HUES64 (cell line): ENCODE data around the gene MACROH2A1.

Experiments used
- H3K27ac ChIP-seq: 2 replicates; pipeline ENCODE4 v1.7.0; 2013; ENCODE audit warnings: low read depth, low read length, inconsistent platforms
- H3K27me3 ChIP-seq: 2 replicates; pipeline ENCODE4 v1.6.1; 2013; ENCODE audit warnings: mild to moderate bottlenecking, low read length; ENCODE audit not compliant: insufficient read depth
- H3K36me3 ChIP-seq: 2 replicates; pipeline ENCODE4 v1.6.1; 2013; ENCODE audit warnings: mild to moderate bottlenecking, low read length; ENCODE audit not compliant: insufficient read depth
- H3K4me1 ChIP-seq: 2 replicates; pipeline ENCODE4 v1.6.1; 2013; ENCODE audit warnings: mild to moderate bottlenecking, low read length, moderate library complexity; ENCODE audit not compliant: insufficient read depth
- H3K4me3 ChIP-seq: 2 replicates; pipeline ENCODE4 v1.5.1; 2013; ENCODE audit warnings: mild to moderate bottlenecking, low read length, moderate library complexity
- H3K9ac ChIP-seq: 2 replicates; pipeline ENCODE4 v1.6.1; 2013; ENCODE audit warnings: mild to moderate bottlenecking, low read depth, low read length
- H3K9me3 ChIP-seq: 2 replicates; pipeline ENCODE4 v1.6.1; 2013; ENCODE audit warnings: low read depth, low read length; ENCODE audit not compliant: insufficient read depth
- WGBS: fragments of 150-250, 120-280 bp; methylation state at CpG from one replicate; pipeline ENCODE4 v1.1.7; 2013; ENCODE audit warnings: missing lambda C conversion rate; 5-methylcytosine and 5-hydroxymethylcytosine counted together

The MACROH2A1 gene

DNA sequence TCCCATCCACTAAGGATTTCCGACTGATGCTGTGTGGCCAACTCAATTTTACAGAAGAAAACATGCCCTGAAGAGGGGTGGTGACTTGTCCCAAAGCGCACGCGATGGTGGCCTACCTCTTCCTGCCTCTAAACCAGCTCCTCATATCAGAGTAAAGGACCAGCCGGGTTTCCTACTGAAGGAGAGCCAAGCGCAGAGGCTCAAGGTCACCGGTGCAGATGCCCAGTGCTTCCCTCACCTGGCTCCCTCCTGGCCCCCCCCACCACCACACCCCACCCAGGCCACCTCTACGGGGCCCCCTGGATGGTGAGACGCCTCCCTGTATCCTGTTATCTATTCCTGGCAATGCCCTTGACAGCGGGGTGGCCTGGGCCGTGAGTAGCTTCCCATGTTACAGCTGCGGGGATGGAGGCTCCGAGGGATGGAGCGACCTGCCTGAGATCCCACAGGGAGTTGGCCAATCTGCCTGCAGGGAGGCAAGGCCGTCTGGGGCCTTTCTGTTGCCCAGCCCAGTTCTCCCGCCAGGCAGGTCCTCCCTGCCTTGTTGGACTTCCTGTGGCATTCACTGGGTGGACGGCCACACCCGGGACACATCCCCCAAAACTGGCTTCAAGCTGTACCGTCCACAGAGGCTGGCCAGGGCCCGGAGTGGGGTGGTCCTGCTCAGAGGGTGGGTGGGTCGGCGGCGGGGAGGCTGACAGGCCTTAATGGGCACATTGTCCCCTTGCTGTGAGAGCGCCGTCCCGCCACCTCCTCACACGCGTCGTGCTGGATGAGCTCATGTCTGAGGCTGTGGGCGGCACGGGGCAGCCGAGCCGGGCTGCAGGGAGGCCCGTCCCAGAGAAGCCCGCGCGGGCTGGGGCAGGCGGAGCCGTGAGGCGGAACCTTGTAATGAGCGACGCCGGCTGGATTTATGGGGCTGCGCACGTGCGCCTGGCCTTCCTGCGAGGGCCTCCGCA lies 72.5 kb downstream of the MACROH2A1 start:
- Histone ChIP-seq H3K27me3 (peaks cover 3% of the 10 kb centered on the region; the same call in 1 of the 2 replicates), H3K9me3 (no peaks in the 10 kb centered on the region), H3K36me3 (peaks cover under 1% of the 10 kb centered on the region; the same call in 1 of the 2 replicates), H3K9ac (no peak overlapping the region), H3K27ac (no peak overlapping the region), H3K4me3 (no peak overlapping the region), H3K4me1 (no peaks in the 10 kb centered on the region)
- WGBS, result 91% methylated on average over 48 of the region's 48 CpGs

DNA sequence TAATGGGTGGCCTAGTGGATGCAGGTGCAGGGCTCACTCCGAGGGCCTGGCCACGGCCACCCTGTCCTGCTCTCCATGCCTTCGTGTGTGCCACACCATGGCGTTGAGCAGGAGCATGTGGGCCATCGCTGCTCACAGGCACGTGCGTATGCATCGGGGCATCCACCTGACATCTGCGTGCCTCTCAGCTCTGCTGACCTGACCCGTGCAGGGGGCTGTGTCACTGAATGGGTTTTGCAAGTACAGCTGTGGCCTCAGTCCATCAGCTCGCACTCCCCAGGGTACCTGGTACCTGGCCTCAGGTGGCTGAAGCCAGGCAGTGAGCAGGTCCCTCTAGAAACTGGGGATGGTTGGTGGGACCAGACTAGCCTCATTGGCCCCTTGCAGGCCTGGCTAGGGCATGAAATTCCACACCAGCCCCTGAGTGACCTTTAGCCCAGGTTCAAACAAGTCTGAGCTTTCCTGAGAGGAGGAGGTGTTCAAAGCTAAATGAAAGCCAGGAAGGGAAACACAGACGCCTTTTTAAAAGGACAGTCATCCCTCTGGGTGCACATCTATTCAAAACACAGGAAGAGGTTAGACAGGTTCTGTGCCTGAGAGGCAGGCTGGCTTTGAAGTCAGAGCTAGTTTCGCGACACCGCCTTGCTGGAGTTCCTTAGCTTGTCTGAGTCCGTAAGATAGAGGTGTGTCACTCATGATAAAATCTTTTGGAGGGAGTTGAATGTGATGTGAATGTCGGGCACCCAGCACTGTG lies 74.0 kb downstream of the MACROH2A1 start:
- H3K4me1 ChIP-seq, result no peaks in the 10 kb centered on the region
- H3K36me3 ChIP-seq, result no peaks in the 10 kb centered on the region
- no peaks in the 10 kb centered on the region for H3K9me3 ChIP-seq
- no peak overlapping the region for H3K9ac ChIP-seq
- H3K27ac ChIP-seq, result no peak overlapping the region
- H3K27me3 ChIP-seq, result peaks cover 3% of the 10 kb centered on the region; the same call in 1 of the 2 replicates
- 94% methylated on average over 17 of the region's 17 CpGs for WGBS
- no peak overlapping the region for H3K4me3 ChIP-seq

DNA sequence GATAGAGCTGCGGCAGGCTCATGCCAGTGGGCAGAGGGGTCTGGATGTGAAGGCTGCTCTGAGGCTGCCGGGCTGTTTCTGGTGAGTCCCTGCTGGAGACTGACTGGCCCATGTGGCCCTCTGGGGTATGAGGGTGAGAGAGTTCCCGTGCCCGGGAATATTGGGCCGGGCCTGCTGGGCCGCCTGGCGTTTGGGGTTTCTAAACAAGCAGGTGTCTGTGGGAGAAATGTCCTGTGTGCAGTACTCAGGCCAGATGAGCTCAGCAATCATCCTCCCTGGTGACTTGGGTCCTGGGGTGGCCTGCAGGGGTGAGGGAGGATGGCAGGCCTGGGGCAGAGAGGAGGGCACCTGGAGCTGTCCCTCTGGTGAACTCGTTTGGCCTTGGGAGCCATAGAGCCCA lies 74.9 kb downstream of the MACROH2A1 start:
- H3K27ac ChIP-seq, result no peak overlapping the region
- no peaks in the 10 kb centered on the region for H3K4me1 ChIP-seq
- peaks cover 3% of the 10 kb centered on the region; the same call in 1 of the 2 replicates for H3K27me3 ChIP-seq
- 93% methylated on average over 8 of the region's 8 CpGs for WGBS
- no peaks in the 10 kb centered on the region for H3K9me3 ChIP-seq
- no peak overlapping the region for H3K9ac ChIP-seq
- no peaks in the 10 kb centered on the region for H3K36me3 ChIP-seq
- H3K4me3 ChIP-seq, result no peak overlapping the region

DNA sequence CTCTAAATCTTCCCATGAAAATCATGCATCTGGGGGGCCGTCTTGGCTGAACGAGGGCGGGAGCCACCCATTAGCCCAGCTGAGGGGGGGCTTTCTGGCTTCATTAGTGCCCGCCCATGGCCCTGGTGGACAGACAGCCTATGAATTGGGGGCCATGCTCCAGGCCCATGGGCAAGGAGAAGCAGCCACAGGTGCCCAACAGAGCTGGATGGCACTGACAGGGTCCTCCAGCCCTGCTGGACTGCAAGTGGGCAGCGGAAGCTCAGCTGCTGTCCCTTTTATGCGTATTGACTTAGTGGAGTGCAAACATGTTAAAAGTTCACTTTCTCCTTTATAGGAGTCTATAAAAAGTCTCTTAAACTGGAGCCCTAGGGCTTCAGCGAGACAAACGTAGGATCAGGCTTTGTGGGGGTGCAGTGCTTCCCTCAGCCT lies 75.3 kb downstream of the MACROH2A1 start:
- WGBS, result 91% methylated on average over 8 of the region's 8 CpGs
- H3K27ac ChIP-seq, result no peak overlapping the region
- peaks cover 3% of the 10 kb centered on the region; the same call in 1 of the 2 replicates for H3K27me3 ChIP-seq
- no peaks in the 10 kb centered on the region for H3K9me3 ChIP-seq
- H3K9ac ChIP-seq, result no peak overlapping the region
- no peak overlapping the region for H3K4me3 ChIP-seq
- H3K36me3 ChIP-seq, result no peaks in the 10 kb centered on the region
- no peaks in the 10 kb centered on the region for H3K4me1 ChIP-seq

DNA sequence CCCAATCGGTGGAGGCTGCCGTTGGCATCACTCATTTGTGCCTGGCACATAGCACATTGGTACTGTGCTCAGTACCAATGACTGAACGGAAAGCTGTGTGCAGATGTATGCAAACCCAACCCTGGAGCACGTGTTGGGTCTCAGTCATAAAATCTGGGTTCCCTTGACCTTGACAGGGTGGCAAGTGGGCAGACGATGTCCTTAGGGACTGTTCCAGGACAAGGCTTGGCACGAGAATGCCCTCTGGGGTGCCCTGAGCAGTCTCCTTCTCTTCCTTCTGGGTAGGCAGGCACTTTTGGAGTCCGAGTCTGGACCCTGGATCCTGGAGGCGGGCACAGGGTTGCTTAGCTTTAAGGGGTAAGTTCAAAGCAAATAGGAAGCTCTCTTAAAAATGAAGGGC lies 75.8 kb downstream of the MACROH2A1 start:
- Histone ChIP-seq H3K4me3 (no peak overlapping the region), H3K9me3 (no peaks in the 10 kb centered on the region), H3K27ac (no peak overlapping the region), H3K9ac (no peak overlapping the region), H3K36me3 (no peaks in the 10 kb centered on the region), H3K4me1 (no peaks in the 10 kb centered on the region), H3K27me3 (peaks cover 3% of the 10 kb centered on the region; the same call in 1 of the 2 replicates)
- 93% methylated on average over 8 of the region's 8 CpGs for WGBS

DNA sequence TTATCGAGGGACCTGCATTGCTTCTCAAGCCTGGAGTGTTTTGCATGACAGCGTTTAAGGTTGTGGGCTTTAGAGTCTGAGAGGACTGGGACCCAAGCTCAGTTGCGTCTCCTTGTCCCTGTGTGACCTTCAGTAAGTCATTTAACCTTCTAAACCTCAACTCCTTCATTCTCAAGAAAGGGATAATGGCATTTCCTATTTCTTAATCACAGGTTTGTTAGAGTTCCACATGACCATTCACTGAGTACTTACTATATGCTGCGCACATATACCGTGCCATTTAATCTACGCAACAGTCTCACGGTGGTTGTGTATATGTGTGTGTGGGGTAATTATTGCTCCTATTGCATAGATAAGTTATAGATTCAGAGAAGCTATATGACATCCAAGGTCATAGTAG lies 76.3 kb downstream of the MACROH2A1 start:
- Histone ChIP-seq H3K4me3 (no peak overlapping the region), H3K36me3 (no peaks in the 10 kb centered on the region), H3K9me3 (no peaks in the 10 kb centered on the region), H3K9ac (no peak overlapping the region), H3K27ac (no peak overlapping the region), H3K4me1 (no peaks in the 10 kb centered on the region), H3K27me3 (peaks cover 3% of the 10 kb centered on the region; the same call in 1 of the 2 replicates)
- 98% methylated on average over 7 of the region's 7 CpGs for WGBS

DNA sequence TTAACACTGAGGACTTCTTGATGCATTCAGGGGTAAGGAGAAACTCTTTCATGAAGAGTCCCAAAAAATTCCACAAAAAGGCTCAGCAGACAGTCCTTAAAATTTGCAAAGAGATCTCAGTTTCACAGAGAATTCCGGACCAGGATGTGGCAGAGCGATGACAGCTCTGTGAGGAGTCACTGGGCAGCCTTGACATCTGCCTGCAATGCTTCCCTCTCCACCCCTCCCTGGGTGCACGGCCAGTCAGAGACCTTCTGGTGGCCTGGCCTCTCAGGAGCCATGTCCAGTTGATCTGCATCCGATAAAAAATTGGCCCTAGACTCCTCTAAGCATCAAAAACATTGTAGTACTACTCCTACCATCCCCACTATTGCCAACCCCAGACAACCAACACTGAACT lies 76.8 kb downstream of the MACROH2A1 start:
- H3K36me3 ChIP-seq, result no peaks in the 10 kb centered on the region

DNA sequence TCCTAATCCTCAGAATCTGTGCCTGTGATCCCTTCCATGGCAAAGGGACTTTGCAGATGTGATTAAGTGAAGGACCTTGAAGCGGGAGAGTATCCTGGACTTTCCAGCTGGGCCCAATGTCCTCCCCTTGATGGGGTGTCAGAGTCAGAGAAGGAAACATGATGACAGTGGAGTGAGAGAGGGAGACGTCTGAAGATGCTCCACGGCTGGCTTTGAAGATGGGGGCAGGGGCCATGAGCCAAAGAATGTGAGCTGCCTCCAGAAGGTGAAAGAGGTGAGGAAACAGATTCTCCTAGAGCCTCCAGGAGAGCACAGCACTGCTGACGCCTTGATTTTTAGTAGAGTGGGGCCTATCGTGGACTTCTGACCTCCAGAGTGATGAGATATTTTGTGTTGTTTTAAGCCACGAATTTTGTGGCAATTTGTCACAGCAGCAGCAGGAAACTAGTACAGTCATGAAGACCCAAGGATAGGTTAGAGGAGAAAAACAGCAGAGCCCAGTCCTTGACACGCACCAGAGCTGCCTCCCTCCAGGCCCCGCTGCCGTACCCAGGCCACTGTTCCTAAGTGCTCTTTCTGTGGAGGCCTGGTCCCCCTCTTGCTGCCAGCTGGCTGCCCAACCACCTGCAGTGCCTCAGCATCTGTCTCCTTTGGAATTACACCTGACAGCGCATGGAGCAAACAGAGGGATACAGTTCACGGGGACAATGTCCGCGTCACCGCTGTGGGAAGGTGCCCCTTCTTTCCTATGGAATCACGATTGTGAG lies 78.1 kb downstream of the MACROH2A1 start:
- Histone ChIP-seq H3K9ac (no peak overlapping the region), H3K27ac (no peak overlapping the region), H3K9me3 (no peaks in the 10 kb centered on the region), H3K36me3 (no peaks in the 10 kb centered on the region), H3K4me3 (no peak overlapping the region), H3K27me3 (0 out of 2 replicates have a peak, but pooled peaks cover 3% of the 10 kb centered on the region), H3K4me1 (no peaks in the 10 kb centered on the region)
- 93% methylated on average over 15 of the region's 15 CpGs for WGBS

More for the DNA sequence above, 76.8 kb downstream of the MACROH2A1 start:
- Histone ChIP-seq H3K4me3 (no peak overlapping the region), H3K9ac (no peak overlapping the region), H3K4me1 (no peaks in the 10 kb centered on the region), H3K27me3 (peaks cover 3% of the 10 kb centered on the region; the same call in 1 of the 2 replicates), H3K9me3 (no peaks in the 10 kb centered on the region), H3K27ac (no peak overlapping the region)
- WGBS, result 91% methylated on average over 4 of the region's 4 CpGs

DNA sequence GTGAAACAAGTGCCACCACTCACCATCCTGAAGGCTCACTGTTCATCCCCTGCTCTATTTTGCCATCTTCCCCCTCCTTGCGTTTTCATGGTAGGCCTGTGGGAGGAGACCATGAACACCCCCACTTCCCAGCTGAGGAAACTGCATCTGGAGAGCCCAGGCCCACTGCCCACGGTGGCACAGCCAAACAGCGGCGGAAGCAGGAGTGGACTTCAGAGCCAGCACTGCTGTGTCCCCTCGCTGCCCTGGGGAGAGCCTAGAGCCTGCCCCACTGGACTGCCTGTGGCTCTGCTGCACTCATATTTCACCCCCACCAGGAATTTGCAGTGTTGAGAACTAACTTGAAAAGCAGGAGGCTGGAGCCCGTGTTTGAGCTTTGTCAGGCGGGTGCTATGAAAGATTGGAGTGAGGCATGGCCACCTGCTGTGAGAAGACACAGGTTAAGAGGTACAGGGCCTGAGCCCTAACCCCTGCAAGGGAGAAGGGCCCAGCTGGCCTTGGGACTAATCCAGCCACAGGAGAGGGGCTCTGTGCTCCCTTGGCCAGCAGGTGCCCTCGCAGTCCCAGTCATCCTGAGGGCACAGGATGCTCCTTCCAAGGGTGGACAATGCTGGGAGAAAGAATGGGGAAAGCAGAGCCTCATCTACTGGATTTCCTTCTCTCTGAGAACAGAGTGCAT lies 79.0 kb downstream of the MACROH2A1 start:
- Histone ChIP-seq H3K9ac (no peak overlapping the region), H3K4me1 (no peaks in the 10 kb centered on the region), H3K4me3 (no peak overlapping the region), H3K36me3 (no peaks in the 10 kb centered on the region), H3K27ac (no peak overlapping the region), H3K27me3 (0 out of 2 replicates have a peak, but pooled peaks cover 3% of the 10 kb centered on the region), H3K9me3 (no peaks in the 10 kb centered on the region)
- WGBS, result 80% methylated on average over 8 of the region's 8 CpGs

DNA sequence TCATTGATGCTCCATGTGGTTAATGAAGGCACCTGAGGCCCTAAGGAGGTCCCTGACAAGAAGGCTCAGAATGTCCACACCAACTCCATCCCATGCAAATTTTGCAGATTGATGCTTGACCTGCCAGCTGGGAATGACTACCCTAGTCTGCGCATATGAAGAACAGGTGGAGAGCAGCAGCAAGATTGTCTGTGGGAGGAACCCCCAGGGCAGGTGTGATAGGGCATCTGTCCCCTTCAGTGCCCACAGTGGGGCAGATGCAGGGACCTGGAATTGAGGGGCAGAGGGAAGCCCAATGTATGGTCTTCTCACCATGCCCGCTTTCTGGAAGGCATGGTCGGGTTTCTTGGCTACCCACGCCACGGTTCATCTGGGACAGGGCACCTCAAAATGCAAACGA lies 79.6 kb downstream of the MACROH2A1 start:
- Histone ChIP-seq H3K9ac (no peak overlapping the region), H3K4me3 (no peak overlapping the region), H3K4me1 (no peaks in the 10 kb centered on the region), H3K36me3 (no peaks in the 10 kb centered on the region), H3K27me3 (0 out of 2 replicates have a peak, but pooled peaks cover 3% of the 10 kb centered on the region), H3K9me3 (no peaks in the 10 kb centered on the region), H3K27ac (no peak overlapping the region)
- 97% methylated on average over 6 of the region's 6 CpGs for WGBS
